A549 (cell line): Measurements from ENCODE around the gene IGF2BP1. TPM values are rescaled to one million over a fixed set of nuclear protein-coding genes. Genes with fewer than 3 reads are reported as not detected.

ENCODE experiments used
- ATAC-seq, 2 experiments: fragments of 200-7000 bp in 1 of 2; fragments of >200 bp in 1 of 2; cut with Nextera tagmentation in 1 of 2; cut with Tn5 transposase in 1 of 2; 3 replicates each; pipeline versions ENCODE4 v1.8.0 to v1.9.1; 2018 to 2020; ENCODE audit warnings: mild to moderate bottlenecking in 1 of 2, moderate library complexity in 1 of 2
- CTCF ChIA-PET: fragments of 300-600 bp; sonication (Branson Sonifier 250); formaldehyde crosslinking; extraction: SDS; loops from one replicate; lab custom pipeline; 2021; ENCODE audit warnings: antibody characterized with exemption, inconsistent platforms; lab: Yijun Ruan, JAX
- POLR2A ChIA-PET: fragments of 350-600 bp; formaldehyde crosslinking; extraction: SDS; loops from one replicate; lab custom pipeline; 2021; ENCODE audit warnings: antibody characterized with exemption, inconsistent platforms; lab: Yijun Ruan, JAX
- DNase-seq, 2 experiments: peaks; one replicate each; pipeline versions ENCODE4 v3.0.0 to v3.0.0-alpha.2; 2011 to 2016; ENCODE audit warnings: low read depth in 1 of 2, low spot score in 1 of 2
- FAIRE-seq: peaks from 2 replicates; lab custom pipeline; 2011; peaks lifted over from hg19 to GRCh38; lab: Jason Lieb, UNC
- H3K27ac ChIP-seq, 2 experiments: fragments of >200 bp; sonication (Bioruptor Twin); formaldehyde crosslinking; 3 replicates each; pipeline ENCODE4 v1.5.1; 2016 to 2017
- H3K4me1 ChIP-seq: fragments of >200 bp; sonication (Bioruptor Twin); formaldehyde crosslinking; 3 replicates; pipeline ENCODE4 v1.6.1; 2016
- H3K4me2 ChIP-seq: fragments of >200 bp; sonication (Bioruptor Twin); formaldehyde crosslinking; 3 replicates; pipeline ENCODE4 v1.6.1; 2016
- H3K4me3 ChIP-seq: fragments of >200 bp; sonication (Bioruptor Twin); formaldehyde crosslinking; 3 replicates; pipeline ENCODE4 v1.5.1; 2016
- H3K9me3 ChIP-seq: fragments of >200 bp; sonication (Bioruptor Twin); formaldehyde crosslinking; 3 replicates; pipeline ENCODE4 v1.6.1; 2016
- CBX8 ChIP-seq: fragments of 200-600 bp; sonication (generic); IDR thresholded peaks from 2 replicates; pipeline ENCODE4 v1.6.1; 2016
- FOSB ChIP-seq: fragments of 250-450 bp; sonication (Bioruptor Pico); IDR thresholded peaks from 2 replicates; pipeline ENCODE4 v1.5.0; 2020; ENCODE audit warnings: mild to moderate bottlenecking, moderate library complexity
- FOSL2 ChIP-seq, 2 experiments: fragments of 450-650 bp in 1 of 2; fragments of >200 bp in 1 of 2; sonication (Bioruptor Twin) in 1 of 2; formaldehyde crosslinking; IDR thresholded peaks; 2 replicates each; pipeline versions ENCODE4 v1.5.0 to v1.6.1; 2016 to 2020; ENCODE audit warnings: mild to moderate bottlenecking in 1 of 2, moderate library complexity in 1 of 2
- FOXS1 ChIP-seq: fragments of 250-450 bp; sonication (Bioruptor Pico); IDR thresholded peaks from 2 replicates; pipeline ENCODE4 v1.5.0; 2020; ENCODE audit warnings: mild to moderate bottlenecking, moderate library complexity
- HEYL ChIP-seq: fragments of 250-450 bp; sonication (Bioruptor Pico); IDR thresholded peaks from 2 replicates; pipeline ENCODE4 v1.8.0; 2021; ENCODE audit warnings: mild to moderate bottlenecking, moderate library complexity
- HOXA7 ChIP-seq: fragments of 250-450 bp; sonication (Bioruptor Pico); IDR thresholded peaks from 2 replicates; pipeline ENCODE4 v1.5.0; 2020; ENCODE audit warnings: mild to moderate bottlenecking, moderate library complexity
- HOXB13 ChIP-seq: fragments of 250-450 bp; sonication (Bioruptor Pico); IDR thresholded peaks from 2 replicates; pipeline ENCODE4 v1.5.0; 2020; ENCODE audit warnings: low read depth, mild to moderate bottlenecking, moderate library complexity
- JUNB ChIP-seq: fragments of >200 bp; sonication (Bioruptor Twin); formaldehyde crosslinking; IDR thresholded peaks from 2 replicates; pipeline ENCODE4 v1.6.1; 2016
- KDM1A ChIP-seq: fragments of 200-600 bp; sonication (generic); IDR thresholded peaks from 2 replicates; pipeline ENCODE4 v1.6.1; 2016; ENCODE audit warnings: low read depth, mild to moderate bottlenecking
- NPAS2 ChIP-seq: fragments of 250-450 bp; sonication (Bioruptor Pico); IDR thresholded peaks from 2 replicates; pipeline ENCODE4 v1.8.0; 2022; ENCODE audit warnings: mild to moderate bottlenecking, moderate library complexity, borderline replicate concordance
- POLR2A ChIP-seq: IDR thresholded peaks from 2 replicates; pipeline ENCODE4 v1.6.1; 2012; ENCODE audit warnings: mild to moderate bottlenecking, low read length
- POLR2AphosphoS2 ChIP-seq: conservative IDR thresholded peaks from 2 replicates; pipeline ENCODE4 v1.6.1; 2012; ENCODE audit warnings: low read length, improper control_type of control experiment, inconsistent platforms
- RAD21 ChIP-seq, 2 experiments: fragments of >200 bp in 1 of 2; sonication (Bioruptor Twin) in 1 of 2; formaldehyde crosslinking in 1 of 2; IDR thresholded peaks in 1 of 2; conservative IDR thresholded peaks in 1 of 2; 2 replicates in 1 of 2; 3 replicates in 1 of 2; pipeline ENCODE4 v1.6.1; 2012 to 2018; ENCODE audit warnings: inconsistent platforms in 1 of 2
- RARB ChIP-seq: fragments of 250-450 bp; sonication (Bioruptor Pico); IDR thresholded peaks from 2 replicates; pipeline ENCODE4 v1.8.0; 2021; ENCODE audit warnings: mild to moderate bottlenecking, moderate library complexity
- RCOR1 ChIP-seq: fragments of 150-350 bp; IDR thresholded peaks from 2 replicates; pipeline ENCODE4 v1.6.1; 2014; ENCODE audit warnings: antibody characterized with exemption, low read length, low read depth
- RFX5 ChIP-seq: fragments of 450-650 bp; IDR thresholded peaks from 2 replicates; pipeline ENCODE4 v1.7.1; 2014; ENCODE audit warnings: antibody characterized with exemption, mild to moderate bottlenecking, moderate library complexity
- SMC3 ChIP-seq: fragments of >200 bp; sonication (Bioruptor Twin); formaldehyde crosslinking; IDR thresholded peaks from 3 replicates; pipeline ENCODE4 v1.6.1; 2018; ENCODE audit warnings: inconsistent platforms
- SREBF2 ChIP-seq: fragments of 450-650 bp; IDR thresholded peaks from 2 replicates; pipeline ENCODE4 v1.6.1; 2014; ENCODE audit warnings: mild to moderate bottlenecking, moderate library complexity
- TFCP2L1 ChIP-seq: fragments of 250-450 bp; sonication (Bioruptor Pico); IDR thresholded peaks from 2 replicates; pipeline ENCODE4 v1.5.0; 2021; ENCODE audit warnings: mild to moderate bottlenecking
- TP53 ChIP-seq: fragments of 250-450 bp; sonication (Bioruptor Pico); IDR thresholded peaks from 2 replicates; pipeline ENCODE4 v1.5.0; 2021; ENCODE audit warnings: mild to moderate bottlenecking, moderate library complexity
- ZSCAN20 ChIP-seq: fragments of 250-450 bp; sonication (Bioruptor Pico); IDR thresholded peaks from 2 replicates; pipeline ENCODE4 v1.8.0; 2022; ENCODE audit warnings: mild to moderate bottlenecking, moderate library complexity
- WGBS: methylation state at CpG from one replicate; pipeline ENCODE4 v1.1.6; 2017; ENCODE audit errors: missing lambda C conversion rate; 5-methylcytosine and 5-hydroxymethylcytosine counted together
- polyA plus RNA-seq, 4 experiments: library from polyadenylated mRNA; depleted of rRNA in 3 of 4; stranded (reverse); fragments of >200 nt; fragmentation: RNase III in 1 of 4; extraction: RNeasy Plus Mini Kit Qiagen cat#74134 plus additional on column Dnase treatment in 1 of 4; gene quantifications; 2 replicates in 3 of 4; 3 replicates in 1 of 4; pipeline ENCODE4 v1.2.3, GENCODE V29; 2011 to 2017
- TF ChIP-seq, protein P1 (sequence below): fragments of >200 bp; sonication (Bioruptor Twin); formaldehyde crosslinking; IDR thresholded peaks from 3 replicates; pipeline ENCODE4 v1.5.1; 2016
- TF ChIP-seq, protein P2 (sequence below): fragments of 250-450 bp; sonication (Bioruptor Pico); IDR thresholded peaks from 2 replicates; pipeline ENCODE4 v1.5.0; 2020; ENCODE audit warnings: low read depth, mild to moderate bottlenecking, moderate library complexity
- TF ChIP-seq, protein P3 (sequence below): IDR thresholded peaks from 2 replicates; pipeline ENCODE4 v1.6.1; 2012
- TF ChIP-seq, protein P4 (sequence below): IDR thresholded peaks from 2 replicates; pipeline ENCODE4 v1.6.1; 2012; ENCODE audit warnings: low read depth, borderline replicate concordance
- TF ChIP-seq, protein P5 (sequence below): fragments of 200-600 bp; sonication (generic); IDR thresholded peaks from 2 replicates; pipeline ENCODE4 v1.6.1; 2016; ENCODE audit warnings: antibody characterized with exemption, mild to moderate bottlenecking, moderate library complexity

IGF2BP1 gene
- polyA plus RNA-seq, 2 of the 4 experiments (the other 2 are of a cell fraction): 26.2 to 40.3 TPM

DNA sequence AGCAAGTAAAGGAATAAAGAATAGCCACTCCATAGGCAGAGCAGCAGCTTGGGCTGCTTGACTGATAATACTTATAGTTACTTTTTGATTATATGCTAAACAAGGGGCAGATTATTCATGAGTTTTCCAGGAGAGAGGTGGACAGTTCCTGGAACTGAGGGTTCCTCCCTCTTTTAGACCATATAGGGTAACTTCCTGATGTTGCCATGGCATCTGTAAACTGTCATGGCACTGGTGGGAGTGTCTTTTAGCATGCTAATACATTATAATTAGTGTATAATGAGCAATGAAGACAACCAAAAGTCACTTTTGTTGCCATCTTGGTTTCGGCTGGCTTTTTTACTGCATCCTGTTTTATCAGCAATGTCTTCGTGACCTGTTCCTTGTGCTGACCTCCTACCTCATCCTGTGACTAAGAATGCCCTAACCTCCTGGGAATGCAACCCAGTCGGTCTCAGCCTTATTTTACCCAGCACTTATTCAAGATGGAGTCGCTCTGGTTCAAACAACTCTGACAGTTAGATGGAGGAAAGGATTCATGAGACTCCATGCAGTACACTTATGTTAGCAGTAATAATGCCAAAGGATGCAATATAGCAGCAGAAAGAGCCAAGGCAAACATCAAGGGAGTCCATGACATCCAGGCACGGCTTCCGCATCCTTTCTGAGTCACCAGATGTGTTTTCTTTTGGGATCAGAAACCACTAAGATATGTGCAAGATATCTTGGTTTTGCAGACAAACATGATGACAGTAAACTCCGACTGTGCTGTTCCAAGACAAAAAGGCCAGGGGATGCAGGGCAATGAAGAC, 79.6 kb downstream of the IGF2BP1 start (continued):
- peak; percentile 89; the same call in 1 of the 2 replicates for TF ChIP-seq RARB (CRISPR knock-in tag)
- TF ChIP-seq, protein P1, sequence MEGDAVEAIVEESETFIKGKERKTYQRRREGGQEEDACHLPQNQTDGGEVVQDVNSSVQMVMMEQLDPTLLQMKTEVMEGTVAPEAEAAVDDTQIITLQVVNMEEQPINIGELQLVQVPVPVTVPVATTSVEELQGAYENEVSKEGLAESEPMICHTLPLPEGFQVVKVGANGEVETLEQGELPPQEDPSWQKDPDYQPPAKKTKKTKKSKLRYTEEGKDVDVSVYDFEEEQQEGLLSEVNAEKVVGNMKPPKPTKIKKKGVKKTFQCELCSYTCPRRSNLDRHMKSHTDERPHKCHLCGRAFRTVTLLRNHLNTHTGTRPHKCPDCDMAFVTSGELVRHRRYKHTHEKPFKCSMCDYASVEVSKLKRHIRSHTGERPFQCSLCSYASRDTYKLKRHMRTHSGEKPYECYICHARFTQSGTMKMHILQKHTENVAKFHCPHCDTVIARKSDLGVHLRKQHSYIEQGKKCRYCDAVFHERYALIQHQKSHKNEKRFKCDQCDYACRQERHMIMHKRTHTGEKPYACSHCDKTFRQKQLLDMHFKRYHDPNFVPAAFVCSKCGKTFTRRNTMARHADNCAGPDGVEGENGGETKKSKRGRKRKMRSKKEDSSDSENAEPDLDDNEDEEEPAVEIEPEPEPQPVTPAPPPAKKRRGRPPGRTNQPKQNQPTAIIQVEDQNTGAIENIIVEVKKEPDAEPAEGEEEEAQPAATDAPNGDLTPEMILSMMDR: no peak
- peak; percentile 95 for TF ChIP-seq HEYL (CRISPR knock-in tag)
- TF ChIP-seq, protein P2, sequence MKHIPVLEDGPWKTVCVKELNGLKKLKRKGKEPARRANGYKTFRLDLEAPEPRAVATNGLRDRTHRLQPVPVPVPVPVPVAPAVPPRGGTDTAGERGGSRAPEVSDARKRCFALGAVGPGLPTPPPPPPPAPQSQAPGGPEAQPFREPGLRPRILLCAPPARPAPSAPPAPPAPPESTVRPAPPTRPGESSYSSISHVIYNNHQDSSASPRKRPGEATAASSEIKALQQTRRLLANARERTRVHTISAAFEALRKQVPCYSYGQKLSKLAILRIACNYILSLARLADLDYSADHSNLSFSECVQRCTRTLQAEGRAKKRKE: peak; percentile 99
- no peak for TF ChIP-seq CBX8
- TF ChIP-seq HOXA7 (CRISPR knock-in tag): peak; percentile 93
- TF ChIP-seq POLR2A: no peak
- peak; percentile 59; the same call in 1 of the 2 replicates for TF ChIP-seq TP53 (CRISPR knock-in tag)
- no peak for TF ChIP-seq RFX5
- peak; percentile 97; the same call in 1 of the 2 replicates for TF ChIP-seq FOXS1 (CRISPR knock-in tag)
- no peak for TF ChIP-seq KDM1A
- peak; percentile 97 for TF ChIP-seq HOXB13
- peak; percentile 40; the same call in 1 of the 2 replicates for TF ChIP-seq TFCP2L1
- peak; percentile 96 for TF ChIP-seq FOSB (CRISPR knock-in tag)
- TF ChIP-seq, protein P3, sequence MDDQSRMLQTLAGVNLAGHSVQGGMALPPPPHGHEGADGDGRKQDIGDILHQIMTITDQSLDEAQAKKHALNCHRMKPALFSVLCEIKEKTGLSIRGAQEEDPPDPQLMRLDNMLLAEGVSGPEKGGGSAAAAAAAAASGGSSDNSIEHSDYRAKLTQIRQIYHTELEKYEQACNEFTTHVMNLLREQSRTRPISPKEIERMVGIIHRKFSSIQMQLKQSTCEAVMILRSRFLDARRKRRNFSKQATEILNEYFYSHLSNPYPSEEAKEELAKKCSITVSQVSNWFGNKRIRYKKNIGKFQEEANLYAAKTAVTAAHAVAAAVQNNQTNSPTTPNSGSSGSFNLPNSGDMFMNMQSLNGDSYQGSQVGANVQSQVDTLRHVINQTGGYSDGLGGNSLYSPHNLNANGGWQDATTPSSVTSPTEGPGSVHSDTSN: no peak

DNA sequence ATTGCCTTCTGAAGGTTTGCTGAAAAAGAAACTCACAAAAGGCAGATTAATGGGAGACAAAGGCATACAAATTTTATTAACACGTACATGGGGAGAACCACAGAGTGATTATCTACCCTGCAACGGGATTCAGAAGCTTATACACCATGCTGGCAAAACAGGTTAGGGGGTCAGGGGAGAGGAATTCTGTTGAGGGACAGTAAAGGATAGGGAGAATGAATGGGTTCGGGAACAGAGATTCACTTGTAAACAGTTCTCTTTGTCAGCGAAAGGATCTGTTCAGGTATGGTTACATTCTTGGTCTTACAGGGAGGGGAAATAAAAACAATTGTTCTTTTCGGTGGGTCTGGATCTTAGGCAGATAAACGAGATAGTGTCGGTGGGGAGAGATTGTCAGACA, 81.1 kb downstream of the IGF2BP1 start:
- Histone ChIP-seq H3K4me1 (peaks cover 13% of the 10 kb centered on the region), H3K9me3 (peaks cover 10% of the 10 kb centered on the region; the same call in 2 of the 3 replicates), H3K4me3 (no peak overlapping the region), H3K4me2 (no peak overlapping the region), H3K27ac (no peak overlapping the region)
- CTCF ChIA-PET: interaction anchor here (0.6 to 2.1 kb wide), 7 partner anchors 10 to 150 kb away, joined by 3 to 11 read pairs (median 3); no protein-coding TSS in a partner anchor
- no peak for TF ChIP-seq SMC3
- TF ChIP-seq POLR2A: no peak
- TF ChIP-seq NPAS2 (CRISPR knock-in tag): no peak
- TF ChIP-seq RAD21 (conservative IDR thresholded peaks at IDR 0.05 in 1 of 2, IDR thresholded peaks at IDR 0.05 in 1 of 2): no peak
- TF ChIP-seq SREBF2: no peak
- TF ChIP-seq ZSCAN20 (CRISPR knock-in tag): no peak
- DNase-seq (no peak), ATAC-seq (no peak), FAIRE-seq (no peak)
- WGBS: 80% methylated on average over 7 of the region's 7 CpGs
- POLR2A ChIA-PET: no interaction called here

DNA sequence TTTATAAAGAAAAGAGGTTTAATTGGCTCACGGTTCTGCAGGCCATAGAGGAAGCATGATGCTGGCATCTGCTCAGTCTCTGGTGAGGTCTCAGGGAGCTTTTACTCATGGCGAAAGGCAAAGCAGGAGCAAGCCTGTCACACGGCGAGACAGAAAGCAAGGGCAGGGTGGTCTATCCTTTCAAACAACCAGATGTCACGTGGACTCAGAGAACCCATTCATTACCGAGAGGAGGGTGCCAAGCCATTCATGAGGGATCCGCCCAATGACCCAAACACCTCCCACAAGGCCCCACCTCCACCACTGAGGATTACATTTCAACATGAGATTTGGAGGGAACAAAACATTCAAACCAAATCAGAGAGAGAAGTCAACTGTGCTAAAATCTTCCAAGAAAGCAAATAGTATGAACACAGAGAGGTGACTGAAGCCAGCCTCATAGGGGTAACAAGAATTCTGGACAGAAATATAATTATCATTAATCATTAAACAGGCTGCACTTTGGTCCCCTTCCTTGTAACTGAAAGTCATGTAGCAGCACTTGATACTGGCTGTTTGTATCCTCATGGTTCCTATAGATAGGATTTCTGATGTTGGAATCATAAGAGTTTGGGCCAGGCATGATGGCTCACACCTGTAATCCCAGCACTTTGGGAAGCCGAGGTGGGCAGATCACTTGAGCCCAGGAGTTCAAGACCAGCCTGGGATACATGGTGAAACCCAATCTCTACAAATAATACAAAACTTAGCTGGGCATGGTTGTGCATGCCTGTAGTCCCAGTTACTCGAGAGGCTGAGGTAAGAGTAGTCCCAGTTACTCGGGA, 82.9 kb downstream of the IGF2BP1 start:
- FAIRE-seq (no peak), ATAC-seq (no peak), DNase-seq (no peak)
- H3K9me3 ChIP-seq: peaks cover 10% of the 10 kb centered on the region; the same call in 2 of the 3 replicates
- WGBS: 68% methylated on average over 10 of the region's 10 CpGs
- POLR2A ChIA-PET: no interaction called here
- CTCF ChIA-PET: interaction anchor here (1.1 kb wide), 1 partner anchor 48 kb away, joined by 3 read pairs; no protein-coding TSS in a partner anchor
- H3K4me1 ChIP-seq: peaks cover 13% of the 10 kb centered on the region
- H3K4me2 ChIP-seq: no peak overlapping the region
- no peak overlapping the region for H3K4me3 ChIP-seq
- no peak overlapping the region for H3K27ac ChIP-seq
- TF ChIP-seq JUNB (no peak), RCOR1 (no peak), HOXA7 (CRISPR knock-in tag) (no peak), POLR2AphosphoS2 (no peak), POLR2A (no peak), FOSL2 (IDR thresholded peaks at IDR 0.05) (no peak), FOSL2 (CRISPR knock-in tag; IDR thresholded peaks at IDR 0.05) (no peak)
- TF ChIP-seq, protein P4, sequence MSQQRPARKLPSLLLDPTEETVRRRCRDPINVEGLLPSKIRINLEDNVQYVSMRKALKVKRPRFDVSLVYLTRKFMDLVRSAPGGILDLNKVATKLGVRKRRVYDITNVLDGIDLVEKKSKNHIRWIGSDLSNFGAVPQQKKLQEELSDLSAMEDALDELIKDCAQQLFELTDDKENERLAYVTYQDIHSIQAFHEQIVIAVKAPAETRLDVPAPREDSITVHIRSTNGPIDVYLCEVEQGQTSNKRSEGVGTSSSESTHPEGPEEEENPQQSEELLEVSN: no peak
- TF ChIP-seq, protein P5, sequence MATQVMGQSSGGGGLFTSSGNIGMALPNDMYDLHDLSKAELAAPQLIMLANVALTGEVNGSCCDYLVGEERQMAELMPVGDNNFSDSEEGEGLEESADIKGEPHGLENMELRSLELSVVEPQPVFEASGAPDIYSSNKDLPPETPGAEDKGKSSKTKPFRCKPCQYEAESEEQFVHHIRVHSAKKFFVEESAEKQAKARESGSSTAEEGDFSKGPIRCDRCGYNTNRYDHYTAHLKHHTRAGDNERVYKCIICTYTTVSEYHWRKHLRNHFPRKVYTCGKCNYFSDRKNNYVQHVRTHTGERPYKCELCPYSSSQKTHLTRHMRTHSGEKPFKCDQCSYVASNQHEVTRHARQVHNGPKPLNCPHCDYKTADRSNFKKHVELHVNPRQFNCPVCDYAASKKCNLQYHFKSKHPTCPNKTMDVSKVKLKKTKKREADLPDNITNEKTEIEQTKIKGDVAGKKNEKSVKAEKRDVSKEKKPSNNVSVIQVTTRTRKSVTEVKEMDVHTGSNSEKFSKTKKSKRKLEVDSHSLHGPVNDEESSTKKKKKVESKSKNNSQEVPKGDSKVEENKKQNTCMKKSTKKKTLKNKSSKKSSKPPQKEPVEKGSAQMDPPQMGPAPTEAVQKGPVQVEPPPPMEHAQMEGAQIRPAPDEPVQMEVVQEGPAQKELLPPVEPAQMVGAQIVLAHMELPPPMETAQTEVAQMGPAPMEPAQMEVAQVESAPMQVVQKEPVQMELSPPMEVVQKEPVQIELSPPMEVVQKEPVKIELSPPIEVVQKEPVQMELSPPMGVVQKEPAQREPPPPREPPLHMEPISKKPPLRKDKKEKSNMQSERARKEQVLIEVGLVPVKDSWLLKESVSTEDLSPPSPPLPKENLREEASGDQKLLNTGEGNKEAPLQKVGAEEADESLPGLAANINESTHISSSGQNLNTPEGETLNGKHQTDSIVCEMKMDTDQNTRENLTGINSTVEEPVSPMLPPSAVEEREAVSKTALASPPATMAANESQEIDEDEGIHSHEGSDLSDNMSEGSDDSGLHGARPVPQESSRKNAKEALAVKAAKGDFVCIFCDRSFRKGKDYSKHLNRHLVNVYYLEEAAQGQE: no peak
